Upper lobe of left lung (tissue), 4 donors: ENCODE data around the gene TMEM141.

Source experiments
- CTCF ChIP-seq, 6 experiments: fragments of 450-650 bp in 4 of 6; fragments of 200-600 bp in 2 of 6; sonication (generic) in 2 of 6; IDR thresholded peaks; one replicate each; pipeline ENCODE4 v1.5.1; 2016 to 2019; ENCODE audit warnings: antibody characterized with exemption in 6 of 6
- EP300 ChIP-seq, 4 donors: sonication (generic); formaldehyde crosslinking; IDR thresholded peaks; one replicate each; pipeline ENCODE4 v1.5.1; 2017; ENCODE audit warnings: antibody characterized with exemption in 4 of 4, control low read depth in 2 of 4
- POLR2A ChIP-seq, 4 donors: fragments of 450-650 bp; IDR thresholded peaks; one replicate each; pipeline ENCODE4 v1.5.1; 2016 to 2017; ENCODE audit warnings: antibody characterized with exemption in 4 of 4, mild to moderate bottlenecking in 2 of 4
- POLR2AphosphoS5 ChIP-seq, 2 donors: sonication (generic); formaldehyde crosslinking; IDR thresholded peaks; one replicate each; pipeline ENCODE4 v1.5.1; 2017; ENCODE audit warnings: antibody characterized with exemption in 2 of 2

- TF ChIP-seq CTCF (IDR thresholded peaks at IDR 0.05) (peak in 1 of 6 experiments; percentile 28), POLR2AphosphoS5 (IDR thresholded peaks at IDR 0.05) (no peak), POLR2A (IDR thresholded peaks at IDR 0.05) (no peak), EP300 (IDR thresholded peaks at IDR 0.05) (no peak)
These were observed 48.4 kb upstream of the TMEM141 start, which contains the start of gene LCN10 for GRCh38 chr9:136742591-136743391.
